H1 (cell line): ENCODE data around the gene TLR9. TPM values are rescaled to one million over a fixed set of nuclear protein-coding genes. Genes with fewer than 3 reads are reported as not detected.

Experiments
- CTCF ChIA-PET: fragments of 300-600 bp; sonication (Branson Sonifier 250); formaldehyde crosslinking; loops from one replicate; lab custom pipeline; 2021; ENCODE audit not compliant: partially characterized antibody; lab: Charles Lee
- POLR2A ChIA-PET: fragments of 300-600 bp; sonication (Branson Sonifier 250); formaldehyde crosslinking; loops from one replicate; lab custom pipeline; 2021; ENCODE audit warnings: inconsistent platforms; ENCODE audit not compliant: partially characterized antibody; lab: Charles Lee
- DNase-seq, 2 experiments: peaks; one replicate each; pipeline versions ENCODE4 v3.0.0 to v3.0.0-alpha.2; 2010 to 2022; ENCODE audit warnings: low spot score in 2 of 2, low read depth in 1 of 2, mixed read lengths in 1 of 2
- FAIRE-seq: peaks from 2 replicates; lab custom pipeline; 2011; peaks lifted over from hg19 to GRCh38; lab: Jason Lieb, UNC
- H2AFZ ChIP-seq: 2 replicates; pipeline ENCODE4 v1.8.1; 2012; ENCODE audit warnings: low read length, inconsistent platforms
- H2AK5ac ChIP-seq: 2 replicates; pipeline ENCODE4 v1.6.1; 2013; ENCODE audit warnings: low read depth, low read length
- H2BK120ac ChIP-seq: replicated peaks from 2 replicates; pipeline ENCODE3; 2013; ENCODE audit warnings: low read depth, low read length, inconsistent platforms
- H2BK12ac ChIP-seq: 2 replicates; pipeline ENCODE4 v1.6.1; 2013; ENCODE audit warnings: low read depth, low read length
- H2BK15ac ChIP-seq: 2 replicates; pipeline ENCODE4 v1.6.1; 2013; ENCODE audit warnings: low read length
- H2BK20ac ChIP-seq: 2 replicates; pipeline ENCODE4 v1.6.1; 2013; ENCODE audit warnings: low read length
- H2BK5ac ChIP-seq: 2 replicates; pipeline ENCODE4 v1.6.1; 2013; ENCODE audit warnings: low read depth, low read length
- H3K14ac ChIP-seq: 2 replicates; pipeline ENCODE4 v1.6.1; 2013; ENCODE audit warnings: inconsistent platforms; ENCODE audit not compliant: insufficient read length
- H3K18ac ChIP-seq: 2 replicates; pipeline ENCODE4 v1.6.1; 2013; ENCODE audit warnings: low read length; ENCODE audit errors: extremely low read depth
- H3K23ac ChIP-seq: 2 replicates; pipeline ENCODE4 v1.6.1; 2013; ENCODE audit warnings: inconsistent platforms; ENCODE audit not compliant: insufficient read length
- H3K23me2 ChIP-seq: 2 replicates; pipeline ENCODE4 v1.6.1; 2013; ENCODE audit warnings: low read depth, low read length
- H3K27ac ChIP-seq: 2 replicates; pipeline ENCODE4 v1.6.1; 2011; ENCODE audit warnings: low read depth, low read length, inconsistent platforms
- H3K27me3 ChIP-seq, 4 experiments: replicated peaks in 1 of 4; 1 replicate in 1 of 4; 2 replicates in 3 of 4; pipeline versions ENCODE4 v1.6.1 to v1.8.1; 2011 to 2013; ENCODE audit warnings: low read length in 3 of 4, mild to moderate bottlenecking in 3 of 4, inconsistent platforms in 2 of 4, mixed read lengths in 2 of 4, moderate library complexity in 1 of 4; ENCODE audit not compliant: control insufficient read depth in 3 of 4, insufficient read depth in 3 of 4; ENCODE audit errors: extremely low read depth in 1 of 4
- H3K36me3 ChIP-seq, 4 experiments: 2 replicates each; pipeline versions ENCODE4 v1.6.1 to v1.8.1; 2011 to 2013; ENCODE audit warnings: mild to moderate bottlenecking in 4 of 4, low read length in 3 of 4, moderate library complexity in 2 of 4, control low read depth in 1 of 4, inconsistent platforms in 1 of 4; ENCODE audit not compliant: insufficient read depth in 4 of 4, control insufficient read depth in 2 of 4
- H3K4ac ChIP-seq: replicated peaks from 2 replicates; pipeline ENCODE3; 2013; ENCODE audit warnings: low read length, low read depth, mixed read lengths, inconsistent platforms; ENCODE audit not compliant: insufficient read length
- H3K4me1 ChIP-seq, 4 experiments: replicated peaks in 1 of 4; 1 replicate in 1 of 4; 2 replicates in 3 of 4; pipeline versions ENCODE4 v1.6.1 to v1.8.1; 2011 to 2013; ENCODE audit warnings: low read length in 3 of 4, inconsistent platforms in 2 of 4, mixed read lengths in 1 of 4; ENCODE audit not compliant: insufficient read depth in 4 of 4, control insufficient read depth in 3 of 4
- H3K4me2 ChIP-seq, 2 experiments: 2 replicates each; pipeline versions ENCODE4 v1.6.1 to v1.8.1; 2011 to 2013; ENCODE audit warnings: low read depth in 2 of 2, low read length in 2 of 2, control low read depth in 1 of 2, inconsistent platforms in 1 of 2, mild to moderate bottlenecking in 1 of 2; ENCODE audit not compliant: insufficient read depth in 1 of 2
- H3K4me3 ChIP-seq, 4 experiments: fragments of 200-600, 300-600 bp in 1 of 4; sonication (generic), shearing (Covaris generic), sonication (Bioruptor Twin) in 1 of 4; 2 replicates each; pipeline versions ENCODE4 v1.5.1 to v1.8.1; 2011 to 2016; ENCODE audit warnings: low read length in 4 of 4, low read depth in 3 of 4, control low read depth in 2 of 4, inconsistent platforms in 2 of 4, mild to moderate bottlenecking in 2 of 4, mixed read lengths in 1 of 4, moderate library complexity in 1 of 4; ENCODE audit not compliant: insufficient read depth in 2 of 4; ENCODE audit errors: extremely low read depth in 1 of 4
- H3K56ac ChIP-seq: replicated peaks from 2 replicates; pipeline ENCODE3; 2013; ENCODE audit warnings: low read depth, mild to moderate bottlenecking, mixed read lengths, low read length, inconsistent platforms; ENCODE audit not compliant: insufficient read length
- H3K79me1 ChIP-seq: 2 replicates; pipeline ENCODE4 v1.6.1; 2013; ENCODE audit warnings: low read depth, low read length, control low read depth
- H3K79me2 ChIP-seq, 2 experiments: 2 replicates each; pipeline versions ENCODE4 v1.6.1 to v1.8.1; 2012 to 2013; ENCODE audit warnings: low read length in 2 of 2, mild to moderate bottlenecking in 2 of 2, inconsistent platforms in 1 of 2; ENCODE audit not compliant: insufficient read depth in 2 of 2, control insufficient read depth in 1 of 2
- H3K9ac ChIP-seq, 4 experiments: replicated peaks in 1 of 4; 1 replicate in 1 of 4; 2 replicates in 3 of 4; pipeline versions ENCODE4 v1.6.1 to v1.8.1; 2011 to 2013; ENCODE audit warnings: low read depth in 3 of 4, low read length in 3 of 4, control low read depth in 2 of 4, mild to moderate bottlenecking in 2 of 4, moderate library complexity in 2 of 4, inconsistent platforms in 1 of 4; ENCODE audit errors: extremely low read depth in 1 of 4
- H3K9me3 ChIP-seq, 2 experiments: 2 replicates each; pipeline versions ENCODE4 v1.6.1 to v1.8.1; 2012 to 2013; ENCODE audit warnings: mild to moderate bottlenecking in 2 of 2, moderate library complexity in 2 of 2, control low read depth in 1 of 2, inconsistent platforms in 1 of 2, low read depth in 1 of 2, low read length in 1 of 2, mixed read lengths in 1 of 2; ENCODE audit not compliant: insufficient read depth in 2 of 2
- H4K20me1 ChIP-seq, 2 experiments: replicated peaks in 1 of 2; 2 replicates each; pipeline versions ENCODE3 to v1.8.1; 2011 to 2013; ENCODE audit warnings: inconsistent platforms in 2 of 2, low read length in 2 of 2, mild to moderate bottlenecking in 1 of 2; ENCODE audit not compliant: insufficient read depth in 2 of 2, control insufficient read depth in 1 of 2
- H4K5ac ChIP-seq: 2 replicates; pipeline ENCODE4 v1.6.1; 2013; ENCODE audit warnings: low read length, low read depth, mixed read lengths, inconsistent platforms; ENCODE audit not compliant: insufficient read length
- H4K8ac ChIP-seq: 2 replicates; pipeline ENCODE4 v1.8.0; 2013; ENCODE audit warnings: mild to moderate bottlenecking, moderate library complexity, low read length, inconsistent platforms; ENCODE audit not compliant: insufficient read depth; ENCODE audit errors: extremely low read depth
- H4K91ac ChIP-seq: replicated peaks from 2 replicates; pipeline ENCODE3; 2013; ENCODE audit warnings: low read length, mixed read lengths, inconsistent platforms; ENCODE audit not compliant: insufficient read length
- CEBPB ChIP-seq: IDR thresholded peaks from 2 replicates; pipeline ENCODE4 v1.6.1; 2012; ENCODE audit warnings: low read depth, low read length
- CTBP2 ChIP-seq: IDR thresholded peaks from 2 replicates; pipeline ENCODE4 v1.7.0; 2011; ENCODE audit warnings: borderline replicate concordance, mild to moderate bottlenecking, moderate library complexity, mixed read lengths, low read length; ENCODE audit not compliant: insufficient read depth, insufficient read length
- EGR1 ChIP-seq: IDR thresholded peaks from 2 replicates; pipeline ENCODE4 v1.6.1; 2011; ENCODE audit warnings: low read depth, low read length, borderline replicate concordance
- EP300 ChIP-seq, 2 experiments: IDR thresholded peaks; 1 replicate in 1 of 2; 2 replicates in 1 of 2; pipeline ENCODE4 v1.6.1; 2011 to 2012; ENCODE audit warnings: low read depth in 2 of 2, low read length in 2 of 2, mild to moderate bottlenecking in 2 of 2, borderline replicate concordance in 1 of 2, inconsistent platforms in 1 of 2, moderate library complexity in 1 of 2
- MAFK ChIP-seq: IDR thresholded peaks from 2 replicates; pipeline ENCODE4 v1.6.1; 2012; ENCODE audit warnings: low read depth, mild to moderate bottlenecking, improper control_type of control experiment, low read length
- PHF8 ChIP-seq: fragments of 200-600 bp; sonication (generic); conservative IDR thresholded peaks from 2 replicates; pipeline ENCODE4 v1.7.1; 2012; ENCODE audit warnings: low read depth, mild to moderate bottlenecking, inconsistent platforms, low read length, moderate library complexity
- RAD21 ChIP-seq, 2 experiments: IDR thresholded peaks in 1 of 2; conservative IDR thresholded peaks in 1 of 2; 2 replicates each; pipeline ENCODE4 v1.6.1; 2011; ENCODE audit warnings: low read depth in 2 of 2, low read length in 2 of 2, improper control_type of control experiment in 1 of 2, inconsistent platforms in 1 of 2, mild to moderate bottlenecking in 1 of 2, moderate library complexity in 1 of 2
- SP1 ChIP-seq: IDR thresholded peaks from 2 replicates; pipeline ENCODE4 v1.6.1; 2011; ENCODE audit warnings: low read depth, low read length
- SP2 ChIP-seq: IDR thresholded peaks from 2 replicates; pipeline ENCODE4 v1.6.1; 2012; ENCODE audit warnings: mild to moderate bottlenecking, low read length, inconsistent platforms
- TEAD4 ChIP-seq: IDR thresholded peaks from 2 replicates; pipeline ENCODE4 v1.6.1; 2012; ENCODE audit warnings: low read depth, low read length, inconsistent platforms, mixed read lengths
- YY1 ChIP-seq: IDR thresholded peaks from 2 replicates; pipeline ENCODE4 v1.6.1; 2011; ENCODE audit warnings: low read depth, mild to moderate bottlenecking, low read length
- ZNF274 ChIP-seq: IDR thresholded peaks from 2 replicates; pipeline ENCODE4 v1.7.0; 2012; ENCODE audit warnings: low read length, borderline replicate concordance; ENCODE audit errors: extremely low read depth
- WGBS, 2 experiments: shearing (Covaris generic) in 1 of 2; methylation state at CpG; one replicate each; pipeline versions ENCODE4 v1.1.6 to v1.1.7; 2013 to 2015; ENCODE audit warnings: low lambda C conversion rate in 2 of 2, mixed read lengths in 2 of 2, inconsistent platforms in 1 of 2, low coverage in 1 of 2, missing lambda C conversion rate in 1 of 2; ENCODE audit not compliant: insufficient replicate concordance in 2 of 2, insufficient coverage in 1 of 2, insufficient read length in 1 of 2; ENCODE audit errors: extremely low coverage in 1 of 2, missing lambda C conversion rate in 1 of 2; 5-methylcytosine and 5-hydroxymethylcytosine counted together
- polyA plus RNA-seq, 7 experiments: library from polyadenylated mRNA; depleted of rRNA in 3 of 7; stranded (reverse) in 5 of 7; unstranded in 2 of 7; fragments of >200 nt in 5 of 7; fragments of 200-250 nt in 2 of 7; gene quantifications; 1 replicate in 5 of 7; 2 replicates in 1 of 7; 4 replicates in 1 of 7; pipeline versions ENCODE4 v1.2.1 to v1.2.3, GENCODE V29; 2011 to 2013; ENCODE audit warnings: missing spikeins in 2 of 7, mixed read lengths in 2 of 7
- total RNA-seq: library from RNA; stranded (reverse); fragmentation: NEBNext Ultra II Directional; extraction: Animal tissue kit (Norgen Biotek cat#: 25700); gene quantifications from 2 replicates; pipeline ENCODE4 v1.2.1, GENCODE V29; 2021

Gene TLR9
- total and polyA plus RNA-seq, 2 of the 8 experiments (the other 6 are each of a cell fraction or from before 2014, with no cell fraction given), result 0.05 TPM; not detected in 1

DNA sequence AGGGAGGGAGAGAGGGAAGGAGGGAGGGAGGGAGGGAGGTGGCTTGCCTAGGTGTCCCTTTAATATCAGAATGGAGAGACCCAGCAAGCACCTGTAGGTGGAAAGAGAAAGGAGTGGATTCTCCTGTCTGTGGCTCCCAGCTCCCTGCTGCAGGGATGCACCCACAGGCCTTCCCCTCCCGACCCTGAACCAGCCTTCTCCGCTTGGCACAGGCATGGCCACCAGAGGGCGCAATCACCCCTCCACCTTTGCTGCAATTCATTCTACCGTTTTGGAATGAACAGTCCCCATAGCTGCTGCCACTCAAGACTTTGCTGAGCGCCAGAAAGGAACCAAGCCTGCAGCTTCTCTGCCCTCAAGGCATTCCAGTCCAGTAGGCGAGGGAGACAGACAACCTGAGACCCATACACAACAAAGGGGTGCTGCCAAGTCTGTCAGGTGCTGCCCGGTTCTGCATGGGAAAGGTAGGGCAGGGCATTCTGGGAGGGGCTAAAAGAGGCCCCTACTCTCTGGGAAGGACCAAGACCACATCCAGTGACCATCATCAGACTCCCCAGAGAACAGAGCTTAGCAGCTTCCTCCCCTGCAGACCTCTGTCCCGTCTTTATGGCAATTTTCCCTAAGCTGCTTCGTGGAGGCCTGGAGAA is 4.9 kb downstream of the TLR9 start:
- no peak overlapping the region for H3K18ac ChIP-seq
- H3K9me3 ChIP-seq, result no peaks in the 10 kb centered on the region
- H4K20me1 ChIP-seq, result no peaks in the 10 kb centered on the region
- H4K5ac ChIP-seq, result no peak overlapping the region
- ChIA-PET CTCF (interaction anchor here (0.7 to 20.4 kb wide), 55 partner anchors 10 to 253 kb away, joined by 3 to 336 read pairs (median 5); partner anchors contain the start of genes ALAS1, PCBP4, PPM1M and TNNC1), POLR2A (interaction anchor here (1.1 to 2.4 kb wide), 8 partner anchors 11 to 228 kb away, joined by 4 to 7 read pairs (median 6); partner anchors contain the start of genes GLYCTK, PPM1M and TWF2)
- H2BK15ac ChIP-seq, result peak overlapping the region; percentile 61; the same call in 1 of the 2 replicates
- no peak overlapping the region for H4K91ac ChIP-seq
- H3K79me2 ChIP-seq, result no peaks in the 10 kb centered on the region
- H3K23me2 ChIP-seq, result no peaks in the 10 kb centered on the region
- no peak overlapping the region for H2AK5ac ChIP-seq
- H3K14ac ChIP-seq, result no peak overlapping the region
- H2BK20ac ChIP-seq, result 0 out of 2 replicates have a peak overlapping the region, but pooled peaks have one; percentile 72
- H4K8ac ChIP-seq, result no peak overlapping the region
- H3K4ac ChIP-seq, result no peak overlapping the region
- FAIRE-seq, result peak; percentile 58
- no peaks in the 10 kb centered on the region for H3K27me3 ChIP-seq
- no peak overlapping the region for H2BK12ac ChIP-seq
- peaks cover 0 to 3% (median under 1%) of the 10 kb centered on the region in 4 experiments; a peak in 3 of 7 replicates for H3K4me1 ChIP-seq
- H2AFZ ChIP-seq, result peak overlapping the region; percentile 97
- no peak overlapping the region for H3K4me3 ChIP-seq
- no peak overlapping the region for H2BK120ac ChIP-seq
- H2BK5ac ChIP-seq, result 0 out of 2 replicates have a peak overlapping the region, but pooled peaks have one; percentile 32
- 35% methylated on average over 9 of the region's 9 CpGs; no CpG with 5 or more reads in 1 of the 2 experiments for WGBS, 2 experiments
- no peak overlapping the region for H3K56ac ChIP-seq
- no peak overlapping the region for H3K23ac ChIP-seq
- H3K9ac ChIP-seq, result no peak overlapping the region
- DNase-seq, result peak in 1 of 2 experiments; percentile 96
- H3K79me1 ChIP-seq, result no peaks in the 10 kb centered on the region
- peaks cover 0 to 1% (median under 1%) of the 10 kb centered on the region in 4 experiments; a peak in 3 of 8 replicates for H3K36me3 ChIP-seq
- H3K4me2 ChIP-seq, result 0 out of 4 replicates have a peak overlapping the region, but pooled peaks of 1 of the 2 experiments have one; percentile 33
- H3K27ac ChIP-seq, result no peak overlapping the region
- TF ChIP-seq CTBP2 (no peak), RAD21 (IDR thresholded peaks at IDR 0.05 in 1 of 2, conservative IDR thresholded peaks at IDR 0.05 in 1 of 2; ENCODE audit: low read depth in 2 of 2, low read length in 2 of 2) (peak; percentile 78 to 81), SP1 (no peak), EP300 (IDR thresholded peaks at IDR 0.05; ENCODE audit: borderline replicate concordance in 1 of 2, low read depth in 2 of 2, low read length in 2 of 2) (no peak), SP2 (no peak), MAFK (no peak), EGR1 (no peak), ZNF274 (no peak), YY1 (peak; percentile 50; the same call in 1 of the 2 replicates), PHF8 (no peak), TEAD4 (no peak), CEBPB (no peak)
